HG03095 (cell line): ENCODE measurements around the gene EPRS1.
A peak's percentile ranks its signal among the peaks of the same experiment; 100 is the strongest.

Experiments used
- ATAC-seq: cut with Tn5 transposase; IDR thresholded peaks from one replicate; pipeline ENCODE4 v1.9.1; 2021; ENCODE audit warnings: moderate library complexity; ENCODE audit not compliant: unreplicated experiment

Gene EPRS1

GRCh38 chr1:220046052-220046930 is at the start of gene EPRS1:
EPRS1 (minus strand) TSS chr1:220046505; CDS start chr1:220046388, 117 bp downstream.
- peak; percentile 98 for ATAC-seq

- ATAC-seq = peak; percentile 57
These were observed 48.0 kb upstream of the EPRS1 start, which contains the start of gene IARS2 for GRCh38 chr1:220094016-220094911. IARS2 (plus strand) TSS chr1:220094132; CDS start chr1:220094217, 85 bp downstream.

- ATAC-seq = peak; percentile 1
These were observed 47.2 kb upstream of the EPRS1 start for GRCh38 chr1:220093361-220094015.

GRCh38 chr1:220092694-220093093 is 46.4 kb upstream of the EPRS1 start:
- ATAC-seq = no peak

GRCh38 chr1:220089650-220090556 is 43.6 kb upstream of the EPRS1 start, which contains the start of gene BPNT1:
BPNT1 (minus strand) TSS chr1:220089788; CDS start chr1:220079846, 9,942 bp downstream.
- ATAC-seq = peak; percentile 51

- ATAC-seq = peak; percentile 43
These were observed 40.0 kb upstream of the EPRS1 start for GRCh38 chr1:220086261-220086686.

GRCh38 chr1:220084460-220084859 is 38.2 kb upstream of the EPRS1 start:
- ATAC-seq = no peak

- no peak for ATAC-seq
These were observed 31.6 kb upstream of the EPRS1 start for GRCh38 chr1:220077887-220078286.

- no peak for ATAC-seq
These were observed 30.8 kb upstream of the EPRS1 start for GRCh38 chr1:220076861-220077762.

GRCh38 chr1:220067269-220068204 is 21.2 kb upstream of the EPRS1 start:
- no peak for ATAC-seq

GRCh38 chr1:220062629-220063028 is 16.3 kb upstream of the EPRS1 start:
- ATAC-seq = no peak

GRCh38 chr1:220060876-220061275 is 14.6 kb upstream of the EPRS1 start:
- ATAC-seq = no peak

GRCh38 chr1:220056374-220056773 is 10.1 kb upstream of the EPRS1 start:
- no peak for ATAC-seq

GRCh38 chr1:220045356-220046051 is 801 bp downstream of the EPRS1 start:
- no peak for ATAC-seq

- ATAC-seq = no peak
These were observed 1.5 kb downstream of the EPRS1 start for GRCh38 chr1:220044678-220045355.

GRCh38 chr1:220043646-220044045 is 2.7 kb downstream of the EPRS1 start:
- no peak for ATAC-seq
